MM.1S (cell line): ENCODE measurements around the gene CBFA2T3.

ENCODE experiments used
- DNase-seq: peaks from one replicate; pipeline ENCODE4 v3.0.0-alpha.2; 2015
- H2AFZ ChIP-seq: fragments of 300-600 bp; sonication (generic); 2 replicates; pipeline ENCODE4 v1.6.0; 2016; ENCODE audit warnings: antibody characterized with exemption, low read length
- H3F3A ChIP-seq: fragments of 300-600 bp; sonication (generic); 2 replicates; pipeline ENCODE4 v1.6.1; 2016; ENCODE audit warnings: mild to moderate bottlenecking, antibody characterized with exemption, low read length, moderate library complexity, mixed read lengths; ENCODE audit not compliant: insufficient read depth
- H3K27ac ChIP-seq: fragments of 300-600 bp; sonication (generic); 2 replicates; pipeline ENCODE4 v1.5.1; 2016; ENCODE audit warnings: mild to moderate bottlenecking, low read length
- H3K27me3 ChIP-seq: fragments of 300-600 bp; sonication (generic); replicated peaks from 2 replicates; pipeline ENCODE4 v1.6.0; 2016; ENCODE audit warnings: low read length; ENCODE audit not compliant: insufficient read depth
- H3K36me3 ChIP-seq: fragments of 300-600 bp; sonication (generic); replicated peaks from 2 replicates; pipeline ENCODE4 v1.6.1; 2016; ENCODE audit warnings: mild to moderate bottlenecking, low read length, mixed read lengths; ENCODE audit not compliant: insufficient read depth
- H3K4me1 ChIP-seq: fragments of 300-600 bp; sonication (generic); 2 replicates; pipeline ENCODE4 v1.6.1; 2016; ENCODE audit warnings: low read length, mixed read lengths
- H3K4me2 ChIP-seq: fragments of 300-600 bp; sonication (generic); 2 replicates; pipeline ENCODE4 v1.6.0; 2016; ENCODE audit warnings: low read depth, low read length
- H3K4me3 ChIP-seq: fragments of 300-600 bp; sonication (generic); 2 replicates; pipeline ENCODE4 v1.5.1; 2016; ENCODE audit warnings: low read length, mixed read lengths
- H3K79me2 ChIP-seq: fragments of 300-600 bp; sonication (generic); 2 replicates; pipeline ENCODE4 v1.6.1; 2016; ENCODE audit warnings: mixed run types, low read length, mixed read lengths
- H3K9ac ChIP-seq: fragments of 300-600 bp; sonication (generic); 2 replicates; pipeline ENCODE4 v1.6.1; 2016; ENCODE audit warnings: low read length, mixed read lengths
- H3K9me2 ChIP-seq: fragments of 300-600 bp; sonication (generic); replicated peaks from 2 replicates; pipeline ENCODE4 v1.6.1; 2016; ENCODE audit warnings: mild to moderate bottlenecking, low read length, mixed read lengths; ENCODE audit not compliant: insufficient read depth
- H3K9me3 ChIP-seq: fragments of 300-600 bp; sonication (generic); replicated peaks from 2 replicates; pipeline ENCODE4 v1.6.1; 2016; ENCODE audit warnings: mild to moderate bottlenecking, low read length, mixed read lengths; ENCODE audit not compliant: insufficient read depth
- H4K20me1 ChIP-seq: fragments of 300-600 bp; sonication (generic); 2 replicates; pipeline ENCODE4 v1.6.1; 2016; ENCODE audit warnings: mild to moderate bottlenecking, low read length, moderate library complexity, mixed read lengths; ENCODE audit not compliant: insufficient read depth
- CTCF ChIP-seq: fragments of 300-600 bp; sonication (generic); IDR thresholded peaks from 2 replicates; pipeline ENCODE4 v1.5.1; 2016; ENCODE audit warnings: antibody characterized with exemption, low read length, mixed read lengths
- EZH2 ChIP-seq: fragments of 300-600 bp; sonication (generic); optimal IDR thresholded peaks from 2 replicates; pipeline ENCODE3; 2017; ENCODE audit warnings: low read depth, mild to moderate bottlenecking, antibody characterized with exemption, low read length, mixed read lengths
- EZH2phosphoT487 ChIP-seq: fragments of 300-600 bp; sonication (generic); IDR thresholded peaks from 2 replicates; pipeline ENCODE4 v1.6.1; 2018; ENCODE audit warnings: antibody characterized with exemption, low read length

CBFA2T3 gene

GRCh38 chr16:88834670-88835069 lies 142.3 kb downstream of the CBFA2T3 start:
- Histone ChIP-seq H3K9me3 (no peaks in the 10 kb centered on the region), H3F3A (no peaks in the 10 kb centered on the region), H3K27me3 (peaks cover 4% of the 10 kb centered on the region), H3K4me1 (no peaks in the 10 kb centered on the region), H3K36me3 (no peaks in the 10 kb centered on the region), H3K9me2 (no peaks in the 10 kb centered on the region), H4K20me1 (no peaks in the 10 kb centered on the region), H2AFZ (no peak overlapping the region), H3K4me2 (no peak overlapping the region), H3K79me2 (no peaks in the 10 kb centered on the region), H3K9ac (no peak overlapping the region), H3K4me3 (no peak overlapping the region), H3K27ac (no peak overlapping the region)
- no peak for DNase-seq
- no peak for TF ChIP-seq EZH2
- no peak for TF ChIP-seq EZH2phosphoT487
- TF ChIP-seq CTCF: no peak

- no peak for DNase-seq
- Histone ChIP-seq H3K9me3 (no peaks in the 10 kb centered on the region), H3K9ac (no peak overlapping the region), H2AFZ (no peak overlapping the region), H3K27ac (no peak overlapping the region), H3K36me3 (no peaks in the 10 kb centered on the region), H4K20me1 (no peaks in the 10 kb centered on the region), H3K27me3 (peaks cover 4% of the 10 kb centered on the region), H3K79me2 (no peaks in the 10 kb centered on the region), H3K4me3 (no peak overlapping the region), H3K9me2 (no peaks in the 10 kb centered on the region), H3K4me1 (no peaks in the 10 kb centered on the region), H3F3A (no peaks in the 10 kb centered on the region), H3K4me2 (no peak overlapping the region)
- TF ChIP-seq EZH2: no peak
- TF ChIP-seq CTCF: no peak
- no peak for TF ChIP-seq EZH2phosphoT487
Measured at GRCh38 chr16:88833086-88833485, 143.9 kb downstream of the CBFA2T3 start.

- Histone ChIP-seq H3K9ac (no peak overlapping the region), H3K9me2 (no peaks in the 10 kb centered on the region), H3K79me2 (no peaks in the 10 kb centered on the region), H3F3A (no peaks in the 10 kb centered on the region), H3K36me3 (no peaks in the 10 kb centered on the region), H3K4me3 (no peak overlapping the region), H2AFZ (no peak overlapping the region), H3K27ac (no peak overlapping the region), H3K9me3 (no peaks in the 10 kb centered on the region), H3K27me3 (peaks cover 4% of the 10 kb centered on the region; the same call in 1 of the 2 replicates), H4K20me1 (no peaks in the 10 kb centered on the region), H3K4me1 (no peaks in the 10 kb centered on the region), H3K4me2 (no peak overlapping the region)
- no peak for DNase-seq
- TF ChIP-seq EZH2: no peak
- TF ChIP-seq CTCF: no peak
- TF ChIP-seq EZH2phosphoT487: no peak
Measured at GRCh38 chr16:88831838-88832237, 145.2 kb downstream of the CBFA2T3 start.
